ENCODE data around the gene CCNL1.
"Not testable (repeated sequence)": the region's sequence is repeated elsewhere in the genome, so short reads cannot be mapped to it uniquely, and the experiment has no call there.

The CCNL1 gene

GRCh38 chr3:157190380-157190872 lies 30.5 kb upstream of the CCNL1 start:
- DNase-seq (ENCODE audit: low spot score): no peak
- TF ChIP-seq CTCF (IDR thresholded peaks at IDR 0.05; ENCODE audit: extremely low read depth, missing control alignments): no peak

DNA sequence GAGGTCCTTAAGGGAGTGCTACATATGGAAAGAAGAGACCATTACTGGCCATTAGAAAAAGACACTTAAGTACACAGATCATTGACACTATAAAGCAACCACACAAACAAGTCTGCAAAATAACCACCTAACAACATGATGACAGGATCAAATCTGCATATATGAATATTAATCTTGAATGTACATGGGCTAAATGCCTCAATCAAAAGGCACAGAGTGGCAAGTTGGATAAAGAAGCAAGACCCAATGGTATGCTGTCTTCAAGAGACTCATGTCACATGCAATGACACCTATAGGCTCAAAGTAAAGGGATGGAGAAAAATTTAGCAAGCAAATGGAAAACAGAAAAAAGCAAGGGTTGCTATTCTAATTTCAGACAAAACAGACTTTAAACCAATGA lies 28.4 kb upstream of the CCNL1 start:
- no peak for DNase-seq (ENCODE audit: low spot score)
- TF ChIP-seq CTCF (IDR thresholded peaks at IDR 0.05; ENCODE audit: extremely low read depth, missing control alignments): no peak

GRCh38 chr3:157182879-157183278 lies 22.9 kb upstream of the CCNL1 start:
- no peak for DNase-seq (ENCODE audit: low spot score)
- no peak for TF ChIP-seq CTCF (IDR thresholded peaks at IDR 0.05; ENCODE audit: extremely low read depth, missing control alignments)

- DNase-seq (ENCODE audit: low spot score): no peak
- TF ChIP-seq CTCF (IDR thresholded peaks at IDR 0.05; ENCODE audit: extremely low read depth, missing control alignments): no peak
These were observed 20.3 kb upstream of the CCNL1 start for GRCh38 chr3:157180262-157180661.

- no peak for DNase-seq (ENCODE audit: low spot score)
- no peak for TF ChIP-seq CTCF (IDR thresholded peaks at IDR 0.05; ENCODE audit: extremely low read depth, missing control alignments)
These were observed 19.4 kb upstream of the CCNL1 start for GRCh38 chr3:157179365-157179803.

- DNase-seq (ENCODE audit: low spot score): not testable (repeated sequence)
These were observed 18.8 kb upstream of the CCNL1 start for GRCh38 chr3:157178503-157179364.

DNA sequence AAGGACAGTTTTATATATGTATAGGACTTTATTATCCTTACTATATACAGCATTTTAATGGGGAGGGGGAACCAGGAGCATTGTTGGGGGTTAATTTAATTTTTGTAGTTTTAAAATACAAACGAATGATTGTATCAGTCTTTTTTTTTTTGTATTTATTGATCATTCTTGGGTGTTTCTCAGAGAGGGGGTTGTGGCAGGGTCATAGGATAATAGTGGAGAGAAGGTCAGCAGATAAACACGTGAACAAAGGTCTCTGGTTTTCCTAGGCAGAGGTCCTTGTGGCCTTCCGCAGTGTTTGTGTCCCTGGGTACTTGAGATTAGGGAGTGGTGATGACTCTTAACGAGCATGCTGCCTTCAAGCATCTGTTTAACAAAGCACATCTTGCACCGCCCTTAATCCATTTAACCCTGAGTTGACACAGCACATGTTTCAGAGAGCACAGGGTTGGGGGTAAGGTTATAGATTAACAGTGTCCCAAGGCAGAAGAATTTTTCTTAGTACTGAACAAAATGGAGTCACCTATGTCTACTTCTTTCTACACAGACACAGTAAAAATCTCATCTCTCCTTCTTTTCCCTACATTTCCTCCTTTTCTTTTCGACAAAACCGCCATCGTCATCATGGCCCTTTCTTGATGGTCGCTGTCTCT lies 18.0 kb upstream of the CCNL1 start:
- not testable (repeated sequence) for DNase-seq (ENCODE audit: low spot score)

DNA sequence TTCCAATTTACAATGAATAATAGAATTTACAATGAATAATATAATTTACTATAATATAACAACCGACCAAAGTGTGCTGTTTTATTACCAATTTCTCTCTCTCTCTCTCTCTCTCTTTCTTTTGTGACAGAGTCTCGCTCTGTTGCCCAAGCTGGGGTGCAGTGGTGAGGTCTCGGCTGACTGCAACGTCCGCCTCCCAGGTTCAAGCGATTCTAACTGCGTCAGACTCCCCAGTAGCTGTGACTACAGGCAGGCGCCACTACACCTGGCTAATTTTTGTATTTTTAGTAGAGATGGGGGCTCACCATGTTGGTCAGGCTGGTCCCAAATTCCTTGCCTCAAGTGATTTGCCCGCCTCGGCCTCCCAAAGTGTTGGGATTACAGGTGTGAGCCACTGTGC lies 17.0 kb upstream of the CCNL1 start:
- TF ChIP-seq CTCF (IDR thresholded peaks at IDR 0.05; ENCODE audit: extremely low read depth, missing control alignments): no peak
- DNase-seq (ENCODE audit: low spot score): no peak

Measured in GM20000 (cell line).